AG10803 (cell line): ENCODE data around the gene SHCBP1.
A peak's percentile ranks its signal among the peaks of the same experiment; 100 is the strongest.
"Not testable (repeated sequence)": the region's sequence is repeated elsewhere in the genome, so short reads cannot be mapped to it uniquely, and the experiment has no call there.

Source experiments
- DNase-seq: peaks from one replicate; pipeline ENCODE4 v3.0.0; 2010; ENCODE audit warnings: low read depth
- H3K4me3 ChIP-seq: 2 replicates; pipeline ENCODE4 v1.5.1; 2011; ENCODE audit warnings: mild to moderate bottlenecking, low read length, control low read depth
- TF ChIP-seq, protein P1 (sequence below): conservative IDR thresholded peaks from 2 replicates; pipeline ENCODE4 v1.5.1; 2011; ENCODE audit warnings: mild to moderate bottlenecking, low read length, control low read depth, inconsistent platforms

The SHCBP1 gene

DNA sequence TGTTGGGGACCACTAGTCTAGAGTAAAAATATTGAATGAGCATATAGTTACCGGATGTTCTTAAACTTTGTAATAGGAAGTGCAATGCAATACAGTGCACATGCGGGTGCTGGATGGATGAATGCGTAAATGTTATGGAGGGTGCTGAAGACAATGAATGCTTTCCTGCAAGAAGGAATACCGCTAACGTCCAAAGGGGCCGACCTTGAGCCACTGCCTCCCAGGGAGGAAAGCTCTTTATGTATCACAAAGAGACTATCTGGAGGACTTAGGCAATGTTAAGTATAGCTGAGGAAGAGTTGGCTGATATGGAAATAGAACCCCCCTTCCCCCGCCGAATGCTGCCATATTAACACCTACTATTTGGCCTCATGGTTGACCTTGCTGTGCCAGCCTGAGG, 27.5 kb upstream of the SHCBP1 start:
- TF ChIP-seq, protein P1, sequence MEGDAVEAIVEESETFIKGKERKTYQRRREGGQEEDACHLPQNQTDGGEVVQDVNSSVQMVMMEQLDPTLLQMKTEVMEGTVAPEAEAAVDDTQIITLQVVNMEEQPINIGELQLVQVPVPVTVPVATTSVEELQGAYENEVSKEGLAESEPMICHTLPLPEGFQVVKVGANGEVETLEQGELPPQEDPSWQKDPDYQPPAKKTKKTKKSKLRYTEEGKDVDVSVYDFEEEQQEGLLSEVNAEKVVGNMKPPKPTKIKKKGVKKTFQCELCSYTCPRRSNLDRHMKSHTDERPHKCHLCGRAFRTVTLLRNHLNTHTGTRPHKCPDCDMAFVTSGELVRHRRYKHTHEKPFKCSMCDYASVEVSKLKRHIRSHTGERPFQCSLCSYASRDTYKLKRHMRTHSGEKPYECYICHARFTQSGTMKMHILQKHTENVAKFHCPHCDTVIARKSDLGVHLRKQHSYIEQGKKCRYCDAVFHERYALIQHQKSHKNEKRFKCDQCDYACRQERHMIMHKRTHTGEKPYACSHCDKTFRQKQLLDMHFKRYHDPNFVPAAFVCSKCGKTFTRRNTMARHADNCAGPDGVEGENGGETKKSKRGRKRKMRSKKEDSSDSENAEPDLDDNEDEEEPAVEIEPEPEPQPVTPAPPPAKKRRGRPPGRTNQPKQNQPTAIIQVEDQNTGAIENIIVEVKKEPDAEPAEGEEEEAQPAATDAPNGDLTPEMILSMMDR, result no peak
- no peak for DNase-seq
- no peak overlapping the region for H3K4me3 ChIP-seq

DNA sequence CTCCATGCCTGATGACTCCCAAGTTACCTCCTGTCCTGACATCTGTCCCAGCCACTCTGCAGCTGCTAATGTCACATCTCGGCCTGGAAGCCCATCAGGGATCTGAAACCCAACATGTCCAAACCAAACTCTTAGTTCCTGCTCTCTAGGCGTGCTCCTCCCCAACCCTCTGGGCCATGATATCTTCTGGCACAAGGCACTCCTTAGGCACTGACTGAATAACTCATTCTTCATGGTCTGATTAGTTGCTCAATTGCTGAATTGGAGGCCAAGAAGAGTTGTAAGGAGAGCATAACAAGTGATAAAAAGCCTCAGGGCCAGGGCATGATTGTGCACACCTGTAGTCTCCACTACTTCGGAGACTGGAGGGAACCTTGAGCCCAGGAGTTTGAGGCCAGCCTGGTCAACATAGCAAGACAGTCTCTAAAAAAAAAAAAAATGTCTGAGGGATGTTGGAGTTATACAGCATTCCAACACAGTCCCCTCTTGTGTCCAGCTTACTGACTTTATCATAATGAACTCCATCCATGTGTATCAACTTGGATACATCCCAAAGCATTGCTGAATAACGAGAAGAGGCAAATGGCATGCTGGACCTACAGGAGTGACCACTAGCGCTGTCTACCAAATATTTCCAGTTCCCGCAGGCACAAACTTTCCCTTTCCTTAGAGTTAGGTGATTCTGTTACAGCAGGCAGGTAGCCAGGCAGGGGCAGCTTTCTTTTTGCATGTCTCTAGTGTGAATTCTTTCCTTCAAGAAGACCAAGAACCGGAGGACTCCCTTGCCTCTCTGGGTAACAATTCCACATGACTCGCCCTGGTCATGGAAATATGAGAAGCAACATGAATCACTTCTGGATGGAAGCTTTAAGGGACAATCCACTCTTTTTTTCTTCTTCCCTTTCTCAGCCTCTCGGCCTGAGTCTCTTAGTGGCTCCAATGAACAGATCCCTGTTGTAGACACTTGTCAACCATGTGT, 18.1 kb upstream of the SHCBP1 start:
- TF ChIP-seq, protein P1, result no peak
- peak; percentile 45 for DNase-seq
- no peak overlapping the region for H3K4me3 ChIP-seq

DNA sequence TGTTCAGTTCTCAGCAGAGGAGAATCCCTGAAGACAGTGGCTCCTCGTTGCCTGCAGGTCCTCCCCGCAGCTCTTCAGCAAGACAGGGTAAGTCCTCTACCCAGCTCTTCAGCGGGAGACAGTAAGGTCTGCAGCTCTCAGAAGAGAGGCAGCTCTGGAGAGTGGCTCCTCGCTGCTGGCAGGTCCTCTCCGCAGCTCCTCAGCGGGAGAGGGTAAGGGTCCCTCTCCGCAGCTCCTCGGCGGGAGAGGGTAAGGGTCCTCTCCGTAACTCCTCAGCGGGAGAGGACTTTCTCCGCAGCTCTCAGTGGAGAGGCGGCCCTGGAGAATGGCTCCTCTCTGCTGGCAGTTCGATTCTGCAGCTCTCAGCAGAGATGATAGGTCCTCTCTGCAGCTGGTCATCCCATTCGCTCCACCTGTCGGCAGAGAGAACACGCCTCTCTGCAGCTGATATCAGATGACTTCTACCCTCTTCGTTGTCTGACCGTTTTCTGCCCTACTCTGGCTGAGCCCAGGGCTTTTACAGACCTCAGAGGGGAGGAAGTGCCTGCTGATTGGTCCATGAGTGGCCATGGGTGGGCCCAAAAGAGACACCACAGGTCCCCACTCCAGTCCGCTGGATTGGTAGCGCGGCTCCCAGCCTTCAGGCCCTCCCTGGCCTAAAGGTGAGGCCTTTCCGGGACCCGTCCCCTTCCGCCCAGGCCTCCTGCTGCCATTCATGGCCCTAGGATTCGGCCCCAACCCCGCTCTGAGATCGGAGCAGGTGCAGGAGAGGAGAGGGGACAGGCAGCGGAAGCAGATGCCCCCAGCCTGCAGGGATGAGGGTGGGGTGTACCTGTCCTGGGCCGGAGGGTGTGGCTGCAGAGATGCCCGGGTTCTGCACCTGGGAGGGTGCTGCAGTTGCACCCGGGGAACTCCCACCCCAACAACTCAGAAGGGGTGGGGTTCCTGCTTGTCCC, 11.9 kb upstream of the SHCBP1 start:
- TF ChIP-seq, protein P1, result no peak
- no peak for DNase-seq
- H3K4me3 ChIP-seq, result no peak overlapping the region

DNA sequence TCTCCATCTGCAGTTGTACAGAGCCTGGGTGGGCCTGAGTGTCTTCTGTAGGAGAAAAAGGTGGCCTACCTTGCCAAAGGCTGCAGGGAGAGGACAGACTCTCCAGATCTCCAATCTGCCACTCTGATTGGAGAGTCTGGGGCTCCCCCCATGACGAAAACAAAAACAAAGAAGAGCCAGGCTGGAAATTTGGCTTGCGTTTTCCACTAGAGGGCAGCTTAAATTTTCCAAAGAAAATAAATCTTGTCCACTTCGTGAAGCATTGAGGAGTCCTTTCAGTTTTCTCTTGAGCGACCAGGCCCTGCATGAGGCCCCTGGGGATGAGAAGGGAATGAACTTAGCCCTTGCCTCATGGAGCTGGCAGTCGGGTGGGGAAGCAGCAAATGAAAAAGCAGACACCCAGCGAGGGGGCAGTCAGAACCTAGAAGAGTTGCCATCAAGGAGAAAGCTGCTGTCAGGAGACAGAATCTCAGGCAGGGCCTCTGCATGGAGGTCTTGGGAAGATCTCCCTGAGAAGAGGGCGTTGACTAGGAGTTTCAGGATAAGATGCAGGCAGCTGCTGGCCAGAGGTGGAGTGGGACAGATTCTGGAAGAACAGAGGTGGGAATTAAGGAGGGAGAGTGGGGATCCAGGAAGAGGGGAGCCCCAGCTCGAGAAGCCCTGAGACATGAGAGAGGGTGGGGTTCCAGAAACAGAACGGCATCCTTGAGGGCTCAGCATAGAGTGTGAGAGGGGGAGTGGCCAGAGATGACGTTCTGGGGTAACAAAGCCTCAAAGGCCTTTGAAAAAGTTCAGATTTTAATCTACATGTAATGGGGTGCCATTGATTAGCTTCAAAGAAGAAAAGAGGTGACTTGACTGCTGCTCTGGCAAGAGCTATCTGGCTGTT, 8.4 kb upstream of the SHCBP1 start:
- H3K4me3 ChIP-seq, result peak overlapping the region; percentile 26
- TF ChIP-seq, protein P1, result peak; percentile 58
- DNase-seq, result peak; percentile 57

DNA sequence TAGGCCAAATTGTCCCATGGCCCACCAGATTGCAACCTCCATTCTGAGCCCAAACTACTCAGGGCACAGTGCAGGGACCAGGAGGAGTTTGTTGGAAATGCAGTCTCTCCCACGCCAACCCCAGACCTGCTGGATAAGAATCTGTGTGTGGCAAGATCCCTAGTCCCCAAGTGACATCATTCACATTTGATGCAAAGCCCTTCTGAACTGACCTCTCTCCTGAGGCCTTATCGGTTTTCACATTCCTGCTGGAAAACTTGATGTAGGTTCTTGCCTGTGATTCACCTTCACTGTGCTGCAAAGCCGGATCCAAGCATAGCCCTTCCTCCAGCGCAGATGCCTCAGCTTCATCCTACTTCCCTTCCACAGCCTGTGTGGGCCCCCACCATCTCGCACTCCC, 6.6 kb upstream of the SHCBP1 start:
- H3K4me3 ChIP-seq, result no peak overlapping the region
- TF ChIP-seq, protein P1, result no peak
- no peak for DNase-seq

DNA sequence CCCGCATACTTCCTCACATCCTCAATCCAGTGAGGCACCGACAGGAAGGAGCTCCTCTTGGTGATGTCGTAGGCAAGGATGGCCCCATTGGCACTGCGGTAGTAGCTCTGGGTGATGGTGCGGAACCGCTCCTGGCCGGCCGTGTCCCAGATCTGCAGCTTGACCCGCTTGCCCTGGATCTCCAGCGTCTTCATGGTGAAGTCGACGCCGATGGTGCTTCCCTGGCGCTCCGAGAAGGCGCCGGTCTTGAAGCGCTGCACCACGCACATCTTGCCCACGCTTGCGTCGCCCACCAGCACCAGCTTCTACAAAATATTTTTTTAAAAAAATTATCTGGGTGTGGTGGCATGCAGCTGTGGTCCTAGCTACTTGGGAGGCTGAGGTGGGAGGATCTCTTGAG, 5.5 kb upstream of the SHCBP1 start:
- not testable (repeated sequence) for H3K4me3 ChIP-seq, DNase-seq

DNA sequence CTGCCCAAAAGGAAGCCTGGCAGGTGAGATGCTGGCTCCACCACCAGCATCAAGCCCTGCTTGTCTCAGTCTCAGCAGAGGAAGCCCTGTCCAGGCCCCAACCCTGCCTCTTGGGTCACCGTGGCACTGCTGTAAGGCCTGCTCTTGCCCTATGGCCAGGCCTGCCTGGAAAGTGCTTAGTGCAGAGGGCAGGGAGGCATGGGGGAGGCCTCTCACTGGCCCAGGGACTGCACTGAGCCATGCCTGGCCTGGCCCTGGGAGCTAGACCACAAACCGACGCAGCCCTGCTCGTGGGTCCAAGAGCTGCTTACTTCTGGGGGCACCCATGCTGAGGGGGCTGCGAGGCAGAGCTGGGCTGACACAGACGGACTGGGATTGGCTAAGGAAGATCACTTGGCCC, 3.7 kb upstream of the SHCBP1 start:
- H3K4me3 ChIP-seq, DNase-seq: not testable (repeated sequence)

DNA sequence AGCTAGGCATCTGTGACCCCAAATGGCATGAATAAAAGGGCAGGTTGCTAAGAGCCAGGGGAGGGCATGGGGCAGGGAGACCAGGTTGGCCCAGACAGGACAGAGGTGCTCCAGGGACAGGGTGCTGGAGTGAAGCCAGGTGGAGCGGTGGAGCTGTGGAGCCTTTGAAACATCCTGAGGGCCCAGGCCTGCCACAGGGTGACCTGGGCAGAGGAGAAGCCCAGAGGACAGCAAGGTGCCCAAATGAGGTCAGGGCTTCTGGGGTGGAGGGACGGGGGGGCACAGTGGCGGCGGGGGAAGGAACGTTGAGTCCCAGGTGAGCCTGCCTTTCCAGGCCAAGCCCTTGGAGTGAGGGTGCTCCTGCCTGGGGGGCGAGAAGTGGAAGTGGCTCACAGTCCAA, 2.5 kb upstream of the SHCBP1 start:
- H3K4me3 ChIP-seq, DNase-seq: not testable (repeated sequence)

DNA sequence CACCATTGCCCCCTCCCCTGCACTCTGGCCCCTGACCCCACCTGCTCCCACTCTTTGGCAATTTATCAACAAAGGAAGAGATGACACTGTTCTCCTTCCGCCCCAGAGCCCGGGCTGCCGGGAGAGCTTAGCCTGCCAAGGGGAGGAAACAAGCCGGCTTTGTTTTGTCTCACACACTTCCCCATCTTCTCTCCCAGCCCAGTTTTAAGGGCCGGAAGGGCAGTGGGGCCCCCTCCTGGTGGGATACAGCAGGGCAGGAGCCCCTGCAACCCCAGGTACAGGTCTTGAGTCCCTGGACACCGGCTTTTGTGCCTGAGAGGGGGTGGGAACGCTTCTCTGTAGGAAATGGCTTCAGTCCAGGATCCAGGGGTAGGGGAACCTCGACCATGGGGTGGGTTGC, 2.1 kb upstream of the SHCBP1 start:
- not testable (repeated sequence) for H3K4me3 ChIP-seq, DNase-seq
